NCI-H82 (cell line): ENCODE data around the gene OCA2.
"Not testable (repeated sequence)": the region's sequence is repeated elsewhere in the genome, so short reads cannot be mapped to it uniquely, and the experiment has no call there.

Source experiments
- DNase-seq: peaks from one replicate; lab custom pipeline; 2025; lab: John Stamatoyannopoulos, UW

The OCA2 gene

DNA sequence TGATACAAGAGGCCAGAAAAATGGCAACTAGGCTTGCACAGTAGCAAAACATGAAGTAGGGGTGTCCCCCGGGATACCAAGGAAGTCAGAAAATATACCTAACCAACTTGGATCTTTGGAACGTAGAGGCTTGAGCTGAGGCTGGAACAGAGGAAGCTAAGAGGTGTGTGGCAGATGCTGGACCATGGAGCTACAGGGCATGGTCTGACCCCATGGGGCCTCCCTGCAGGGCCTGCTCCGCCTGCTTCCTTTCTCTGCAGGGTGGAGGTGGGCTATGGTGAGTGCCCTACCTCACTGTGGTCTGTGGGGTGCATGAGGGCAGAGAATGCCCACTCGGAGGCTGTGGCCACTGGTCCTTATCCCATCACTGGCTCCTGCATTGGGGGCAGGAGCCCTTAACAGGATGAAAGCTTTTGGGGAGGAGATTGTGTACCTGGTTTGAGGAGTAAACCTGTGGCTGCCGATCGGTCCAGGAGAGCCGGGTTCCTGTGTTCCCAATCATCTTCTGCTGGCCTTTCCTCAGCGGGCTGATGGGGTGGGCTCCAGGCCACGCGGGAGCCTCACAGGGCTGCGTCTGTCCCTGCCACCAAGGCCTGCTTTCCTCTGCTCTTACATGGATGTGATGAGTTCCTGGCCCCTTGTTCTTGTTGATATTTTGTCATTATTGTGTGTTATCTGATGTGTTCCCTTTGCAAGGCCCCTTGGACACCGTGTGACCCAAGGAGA is 96.8 kb downstream of the OCA2 start:
- DNase-seq: no peak

DNA sequence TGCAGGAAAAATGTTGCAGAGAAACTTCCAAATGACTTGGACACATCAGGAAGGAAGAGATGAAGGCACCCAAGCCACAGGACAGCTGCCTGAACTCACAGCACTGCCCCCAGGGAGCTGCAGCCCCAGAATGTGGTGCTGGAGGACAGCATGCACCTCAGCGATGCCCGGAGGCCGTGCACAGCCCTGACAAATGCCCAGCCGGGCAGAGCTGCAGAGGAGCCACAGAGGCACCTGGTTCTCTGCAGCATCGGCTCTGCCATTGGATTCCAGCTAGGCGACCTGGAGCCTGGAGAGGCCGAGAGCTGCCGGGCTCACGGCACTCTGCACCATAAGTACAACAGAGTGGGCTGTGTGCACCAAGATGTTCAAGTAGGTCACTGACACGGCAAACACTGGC is 97.5 kb downstream of the OCA2 start:
- DNase-seq: no peak

DNA sequence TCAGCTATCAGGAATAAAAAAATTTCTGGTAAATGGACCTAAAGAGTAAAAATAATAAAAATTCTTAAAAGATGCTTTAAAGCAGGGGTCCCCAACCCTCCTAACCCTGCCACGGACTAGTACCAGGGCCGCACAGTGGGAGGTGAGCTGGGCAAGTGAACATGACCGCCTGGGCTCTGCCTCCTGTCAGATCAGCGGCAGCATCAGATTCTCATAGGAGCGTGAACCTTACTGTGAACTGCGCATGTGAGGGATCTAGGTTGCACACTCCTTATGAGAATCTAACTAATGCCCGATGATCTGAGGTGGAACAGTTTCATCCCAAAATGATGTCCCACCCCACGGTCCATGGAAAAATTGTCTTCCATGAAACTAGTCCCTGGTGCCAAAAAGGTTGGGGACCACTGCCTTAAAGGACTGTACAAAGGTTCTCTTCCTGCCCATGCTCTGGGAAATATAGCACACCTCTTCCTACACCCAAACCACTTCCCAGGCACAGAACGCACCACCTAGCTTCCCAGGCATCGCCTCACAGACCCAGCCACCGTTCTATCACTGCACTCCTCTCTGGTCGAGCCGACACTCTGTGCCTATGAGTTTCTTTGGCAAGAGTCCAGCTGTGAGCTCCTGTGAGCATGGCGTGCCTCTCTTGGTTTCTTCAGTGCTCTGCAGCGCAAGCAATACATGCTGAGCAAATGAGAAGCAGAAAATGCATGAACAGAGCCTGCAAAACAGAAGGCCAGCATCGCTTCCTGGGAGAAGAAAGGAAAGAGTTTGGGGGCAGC is 104.9 kb downstream of the OCA2 start:
- DNase-seq: peak; percentile 5

DNA sequence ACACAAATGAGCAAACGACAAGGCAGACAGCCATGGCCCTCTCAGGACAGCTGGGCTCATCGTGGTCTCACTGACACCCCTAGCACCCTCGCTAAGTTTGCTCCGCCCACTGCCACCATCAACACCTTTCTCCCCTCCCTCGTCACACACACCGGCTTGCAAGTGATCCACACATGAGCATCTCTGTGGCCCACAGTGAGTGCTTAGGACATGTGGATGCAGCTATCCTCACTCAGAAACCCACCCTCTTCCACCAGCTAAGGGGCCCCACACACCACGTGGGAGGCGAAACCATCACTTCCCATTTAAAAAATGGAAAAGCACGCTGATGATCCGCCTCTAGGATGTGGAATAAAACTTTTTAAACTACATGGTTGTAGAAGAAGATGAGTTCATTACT is 105.6 kb downstream of the OCA2 start:
- DNase-seq: no peak

DNA sequence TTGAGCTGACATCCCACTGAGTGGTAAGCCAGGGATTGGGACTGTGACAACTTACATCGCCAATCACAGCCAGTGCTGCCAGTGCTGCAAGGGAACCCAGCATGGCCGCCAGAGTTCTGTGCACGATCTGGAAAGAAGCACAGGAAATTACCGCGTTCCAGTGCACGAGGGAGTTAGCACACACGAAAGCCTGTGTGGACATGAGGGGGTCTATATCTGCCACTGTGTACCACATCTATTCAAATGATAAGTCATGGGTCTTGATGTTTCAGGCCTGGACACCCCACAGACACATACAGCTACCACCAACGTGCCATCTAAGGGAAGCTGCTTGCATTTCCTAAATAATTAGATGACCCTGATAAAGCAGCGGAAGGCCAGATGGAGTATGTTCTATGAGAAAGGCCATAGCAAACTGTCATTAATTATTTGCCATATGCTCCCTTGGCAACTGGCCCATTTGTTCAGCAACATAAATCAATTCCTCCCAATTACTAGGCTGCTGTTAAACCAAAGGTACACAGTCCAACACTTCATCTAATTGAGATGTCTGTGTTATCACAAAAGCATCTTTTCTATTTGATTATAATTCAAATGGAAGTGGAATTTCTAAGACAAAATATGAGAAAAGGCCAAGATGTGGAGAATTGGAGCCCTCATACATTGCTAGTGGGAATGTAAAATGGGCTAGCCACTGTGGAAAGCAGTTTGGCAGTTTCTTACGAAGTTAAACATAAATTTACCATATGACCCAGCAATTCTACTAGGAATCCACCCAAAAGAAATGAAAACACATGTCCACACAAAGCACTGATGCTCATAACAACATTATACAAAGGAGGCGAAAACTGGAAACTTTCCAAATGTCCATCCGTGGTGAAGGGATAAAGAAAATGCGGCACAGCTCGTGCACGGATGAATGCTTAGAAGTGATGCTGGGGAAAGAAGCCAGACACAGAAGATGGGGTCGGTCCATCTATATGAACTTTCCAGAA is 108.3 kb downstream of the OCA2 start:
- peak; percentile 94 for DNase-seq

DNA sequence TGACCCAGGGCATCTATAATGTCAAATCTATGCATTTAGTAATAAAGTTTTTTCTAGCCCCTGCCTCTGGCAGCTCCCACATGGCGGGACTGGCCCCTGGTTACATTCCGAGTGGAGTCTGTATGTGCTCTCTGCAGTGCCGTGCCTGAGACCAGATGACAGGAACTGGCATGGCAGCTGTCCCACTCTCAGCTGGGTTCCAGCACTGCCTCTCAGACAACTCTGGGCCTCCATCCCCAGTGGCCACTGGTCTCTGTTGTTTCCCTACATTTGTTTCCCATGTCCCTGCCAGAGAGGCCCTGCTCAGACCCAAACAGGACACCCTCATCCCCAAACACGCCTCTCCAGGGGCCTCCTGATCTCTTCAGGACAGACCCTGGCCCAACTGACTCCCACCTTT is 109.3 kb downstream of the OCA2 start:
- no peak for DNase-seq

DNA sequence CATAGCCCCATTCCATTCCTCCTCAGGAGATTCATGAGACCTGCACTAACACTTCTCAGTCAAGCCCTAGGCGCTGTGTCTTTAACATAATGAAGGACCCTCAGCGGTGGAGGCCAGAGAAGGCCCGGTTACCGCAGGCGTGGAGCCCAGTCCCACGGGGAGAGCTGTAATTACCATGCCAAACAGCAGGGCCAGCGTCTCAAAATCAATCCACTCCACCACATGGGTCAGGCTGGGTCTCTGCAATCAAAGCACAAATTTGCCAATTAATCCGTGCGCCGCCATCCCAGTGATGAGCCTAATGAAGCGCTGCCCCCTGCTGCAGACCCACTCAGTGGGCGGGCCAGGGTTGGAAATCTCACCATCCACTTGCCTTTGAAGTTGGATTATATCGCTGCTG is 109.7 kb downstream of the OCA2 start:
- no peak for DNase-seq

DNA sequence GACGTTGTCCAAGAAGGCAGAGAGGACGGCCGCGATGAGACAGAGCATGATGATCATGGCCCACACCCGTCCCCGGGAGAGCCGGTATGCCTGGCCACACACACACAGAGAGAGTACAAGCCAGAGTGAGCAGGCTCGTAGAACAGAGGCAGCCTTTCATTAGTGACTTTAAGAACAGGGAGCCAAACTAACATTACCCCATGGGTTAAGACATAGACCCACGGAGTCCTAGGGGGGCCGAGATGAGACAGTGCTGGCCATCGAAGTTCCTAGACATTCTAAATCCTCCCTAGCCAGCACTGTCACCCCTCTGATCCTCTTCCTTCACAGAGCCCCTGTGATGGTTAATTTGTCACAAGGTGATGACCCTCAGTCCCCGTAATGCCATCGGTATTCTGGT is 114.0 kb downstream of the OCA2 start:
- no peak for DNase-seq

DNA sequence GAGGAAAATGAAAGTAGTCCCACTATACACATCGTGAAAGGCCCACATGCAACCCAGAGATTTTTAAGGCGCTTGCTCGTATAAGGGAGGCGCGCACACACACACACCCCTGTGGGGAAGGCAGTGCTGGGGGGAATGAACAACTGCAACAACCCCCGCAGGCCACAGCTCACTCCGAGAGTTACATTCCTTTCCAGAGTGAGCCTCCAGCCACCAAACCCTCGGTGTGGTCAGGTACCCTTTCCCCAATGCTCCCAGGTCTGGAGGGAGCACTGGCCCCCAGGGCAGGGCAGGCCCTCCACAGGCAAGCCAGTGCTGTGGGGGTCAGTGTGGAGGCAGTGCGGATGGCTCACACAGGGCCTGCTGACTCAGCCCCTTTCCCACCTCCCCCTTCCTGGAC is 115.6 kb downstream of the OCA2 start:
- DNase-seq: no peak

DNA sequence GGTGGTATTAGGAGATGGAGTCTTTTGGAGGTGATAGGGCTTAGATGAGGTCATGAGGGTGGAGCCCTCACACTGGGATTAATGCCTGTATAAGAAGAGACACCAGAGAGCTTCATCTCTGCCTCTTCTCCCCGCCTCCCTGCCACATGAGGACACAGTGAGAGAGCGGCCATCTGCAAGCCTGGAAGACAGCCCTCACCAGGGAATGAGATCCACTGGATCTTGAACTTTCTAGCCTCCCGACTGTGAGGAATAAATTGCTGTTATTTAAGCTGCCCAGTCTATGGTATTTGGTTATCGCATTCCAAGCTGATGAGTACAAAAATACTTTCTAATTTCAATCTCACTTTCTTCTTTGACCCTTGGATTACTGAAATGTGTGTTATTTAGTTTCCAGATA is 121.4 kb downstream of the OCA2 start:
- DNase-seq: peak; percentile 30

DNA sequence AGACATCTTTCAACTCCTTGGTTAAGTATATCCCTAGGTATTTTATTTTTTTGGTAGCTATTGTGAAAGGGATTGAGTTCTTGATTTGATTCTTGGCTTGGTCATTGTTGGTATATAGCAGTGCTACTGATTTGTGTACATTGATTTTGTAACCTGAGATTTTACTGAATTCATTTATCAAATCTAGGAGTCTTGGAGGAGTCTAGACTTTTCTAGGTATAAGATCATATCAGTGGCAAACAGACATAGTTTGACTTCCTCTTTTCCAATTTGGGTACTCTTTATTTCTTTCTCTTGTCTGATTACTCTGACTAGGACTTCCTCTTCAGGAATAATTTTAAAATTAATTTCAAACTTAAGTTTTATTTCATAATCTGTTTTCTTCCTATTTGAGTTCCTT is 125.2 kb downstream of the OCA2 start:
- DNase-seq: no peak

DNA sequence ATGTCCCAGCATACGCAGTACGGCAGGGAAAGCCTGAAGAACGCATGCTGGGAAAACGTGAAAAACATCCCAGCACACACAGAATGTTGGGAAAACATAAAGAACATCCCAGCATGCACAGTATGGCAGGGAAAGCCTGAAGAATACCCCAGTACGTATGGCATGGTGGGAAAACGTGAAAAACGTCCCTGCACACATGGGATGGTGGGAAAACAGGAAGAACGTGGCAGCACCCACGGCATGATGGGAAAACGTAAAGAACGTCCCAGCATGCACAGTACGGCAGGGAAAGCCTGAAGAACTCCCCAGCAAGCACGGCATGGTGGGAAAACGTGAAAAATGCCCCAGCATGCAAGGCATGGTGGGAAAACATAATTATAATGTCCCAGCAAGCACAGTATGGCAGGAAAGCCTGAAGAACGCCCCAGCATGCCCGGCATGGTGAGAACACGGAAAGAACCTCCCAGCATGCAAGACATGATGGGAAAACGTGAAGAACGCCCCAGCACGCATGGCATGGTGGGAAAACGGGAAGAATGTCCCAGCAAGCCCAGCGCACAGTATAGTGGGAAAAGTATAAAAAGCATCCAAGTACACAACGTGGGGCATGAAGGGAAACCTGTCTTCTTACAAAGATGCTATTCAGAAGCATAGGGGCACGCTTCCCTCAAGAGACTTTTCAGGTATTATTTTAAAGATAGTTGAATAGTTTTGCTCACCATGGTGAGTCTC is 128.3 kb downstream of the OCA2 start:
- no peak for DNase-seq

DNA sequence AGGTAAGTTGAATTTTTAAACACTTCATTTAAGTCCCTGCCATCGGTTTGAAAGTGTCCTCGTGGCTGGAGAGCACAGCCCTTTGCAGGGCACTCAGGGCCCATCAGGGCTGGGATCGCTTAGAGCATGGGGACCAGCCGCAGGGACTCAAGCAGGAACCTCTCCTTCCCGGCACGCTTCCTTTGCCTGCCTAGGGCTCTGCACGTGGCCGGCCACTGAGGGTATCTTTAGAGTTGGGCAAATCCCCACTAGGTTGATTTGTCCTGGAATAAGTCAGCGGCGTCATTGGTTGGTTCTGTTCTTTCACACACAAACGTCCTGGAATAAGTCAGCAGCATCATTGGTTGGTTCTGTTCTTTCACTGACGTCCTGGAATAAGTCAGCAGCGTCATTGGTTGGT is 131.6 kb downstream of the OCA2 start:
- no peak for DNase-seq

DNA sequence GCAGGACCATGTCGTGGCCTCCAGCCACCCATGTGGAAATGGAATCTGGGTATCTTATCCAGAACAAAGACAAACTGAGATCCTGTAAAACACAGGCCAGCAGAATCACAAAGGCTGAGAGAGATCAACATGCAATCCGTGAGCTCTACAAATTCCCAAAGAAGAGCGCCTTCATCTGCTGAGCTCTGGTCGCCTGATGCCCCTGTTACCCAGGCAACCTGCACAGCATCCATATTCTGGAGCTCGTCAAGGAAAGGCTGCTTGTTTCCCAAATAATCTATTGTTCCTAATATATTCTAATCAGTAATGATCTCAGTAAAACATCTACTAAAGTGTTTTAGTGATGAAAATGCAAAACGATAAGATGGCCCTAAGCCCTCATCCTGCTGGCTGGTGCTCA is 133.6 kb downstream of the OCA2 start:
- DNase-seq: no peak

DNA sequence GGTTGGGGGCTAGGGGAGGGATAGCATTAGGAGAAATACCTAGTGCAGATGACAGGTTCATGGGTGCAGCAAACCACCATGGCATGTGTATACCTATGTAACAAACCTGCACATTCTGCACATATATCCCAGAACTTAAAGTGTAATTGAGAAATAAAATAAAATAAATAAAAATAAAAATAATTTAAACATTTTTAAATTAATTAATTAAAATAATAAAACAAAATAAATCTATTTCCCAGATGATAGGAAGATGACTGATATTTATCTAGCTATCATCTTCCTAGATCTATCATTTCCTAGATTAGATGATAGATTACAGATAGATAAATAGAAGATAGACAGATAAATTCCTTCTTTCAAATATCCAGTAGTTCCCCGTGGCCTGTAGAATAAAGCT is 137.3 kb downstream of the OCA2 start:
- no peak for DNase-seq

DNA sequence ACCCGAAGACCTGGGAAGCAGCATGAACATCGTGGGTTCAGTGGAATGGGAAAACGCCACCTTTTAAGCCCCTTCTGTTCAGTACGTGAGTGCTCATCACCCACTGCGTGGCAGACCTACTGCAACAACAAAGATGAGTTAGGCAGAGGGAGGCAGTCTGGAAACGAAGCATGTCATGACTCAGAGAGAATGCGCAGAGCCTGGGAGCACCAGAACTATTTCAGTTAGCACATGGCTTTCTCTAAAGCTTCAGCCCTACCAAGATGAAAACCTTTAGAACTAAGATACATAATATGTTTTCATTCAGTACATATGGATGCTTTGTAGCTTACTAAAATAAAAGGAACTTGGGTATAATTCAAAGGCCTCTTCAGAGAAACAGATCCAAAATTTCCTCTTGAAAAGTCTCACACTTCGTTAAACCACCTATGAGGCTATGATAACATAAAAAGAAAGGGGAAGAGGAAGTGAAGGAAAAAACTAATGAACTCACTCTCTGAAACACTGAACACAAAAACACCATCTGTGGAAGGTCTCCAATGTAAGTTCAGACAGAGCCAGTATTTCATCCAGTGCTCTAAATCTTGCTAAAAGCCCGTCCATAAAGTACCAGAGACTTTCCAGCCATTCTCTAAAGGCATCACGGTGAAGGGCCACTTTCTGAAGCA is 140.1 kb downstream of the OCA2 start:
- peak; percentile 1 for DNase-seq

DNA sequence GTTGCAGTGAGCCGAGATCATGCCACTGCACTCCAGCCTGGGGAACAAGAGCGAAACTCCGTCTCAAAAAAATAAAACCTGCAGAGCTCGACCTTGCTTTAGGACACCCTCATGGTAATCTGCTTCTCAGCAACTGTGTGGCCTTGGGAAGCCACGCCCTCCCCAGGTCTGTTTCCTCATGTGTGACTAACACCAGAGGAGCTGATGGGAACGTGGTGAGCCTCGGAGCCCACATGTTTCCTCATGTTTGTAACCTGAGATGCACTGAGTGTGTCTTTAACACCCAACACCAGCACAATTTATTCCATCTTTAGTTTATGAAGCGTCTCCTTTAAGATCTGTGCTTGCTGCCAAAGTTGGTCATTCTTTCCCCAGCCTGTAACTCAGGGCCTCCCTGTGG is 142.8 kb downstream of the OCA2 start:
- DNase-seq: peak; percentile 46

DNA sequence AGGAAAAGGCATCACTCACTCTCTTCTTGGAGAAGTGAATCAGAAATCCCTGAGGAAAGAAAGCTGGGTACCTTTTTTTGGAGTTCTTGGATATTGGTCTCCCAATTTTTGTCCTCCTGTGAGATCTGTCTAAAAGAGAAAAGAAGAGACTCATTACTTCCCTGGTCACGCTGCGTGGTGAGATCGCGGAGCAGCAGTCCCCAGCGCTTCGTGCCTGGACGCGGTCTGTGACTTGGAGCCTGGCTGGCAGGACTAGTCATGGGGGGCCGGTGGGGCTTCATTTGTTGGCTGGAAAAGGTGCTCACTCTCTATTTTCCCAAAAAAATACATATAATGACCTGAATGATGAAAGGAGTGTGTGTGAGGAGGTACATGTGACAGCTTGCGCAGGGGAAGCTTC is 144.0 kb downstream of the OCA2 start:
- no peak for DNase-seq

DNA sequence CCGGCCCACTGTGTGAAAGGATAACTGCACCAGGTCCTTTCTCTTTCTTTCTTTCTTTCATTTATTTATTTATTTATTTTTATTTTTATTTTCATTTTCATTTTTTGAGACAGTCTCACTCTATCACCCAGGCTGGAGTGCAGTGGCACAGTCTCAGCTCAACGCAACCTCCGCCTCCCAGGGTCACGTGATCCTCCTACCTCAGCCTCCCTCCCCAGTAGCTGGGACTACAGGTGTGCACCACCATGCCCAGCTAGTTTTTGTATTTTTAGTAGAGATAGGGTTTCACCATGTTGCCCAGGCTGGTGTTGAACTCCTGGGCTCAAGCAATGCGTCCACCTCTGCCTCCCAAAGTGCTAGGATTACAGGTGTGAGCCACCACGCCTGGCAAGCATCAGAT is 146.5 kb downstream of the OCA2 start:
- not testable (repeated sequence) for DNase-seq

DNA sequence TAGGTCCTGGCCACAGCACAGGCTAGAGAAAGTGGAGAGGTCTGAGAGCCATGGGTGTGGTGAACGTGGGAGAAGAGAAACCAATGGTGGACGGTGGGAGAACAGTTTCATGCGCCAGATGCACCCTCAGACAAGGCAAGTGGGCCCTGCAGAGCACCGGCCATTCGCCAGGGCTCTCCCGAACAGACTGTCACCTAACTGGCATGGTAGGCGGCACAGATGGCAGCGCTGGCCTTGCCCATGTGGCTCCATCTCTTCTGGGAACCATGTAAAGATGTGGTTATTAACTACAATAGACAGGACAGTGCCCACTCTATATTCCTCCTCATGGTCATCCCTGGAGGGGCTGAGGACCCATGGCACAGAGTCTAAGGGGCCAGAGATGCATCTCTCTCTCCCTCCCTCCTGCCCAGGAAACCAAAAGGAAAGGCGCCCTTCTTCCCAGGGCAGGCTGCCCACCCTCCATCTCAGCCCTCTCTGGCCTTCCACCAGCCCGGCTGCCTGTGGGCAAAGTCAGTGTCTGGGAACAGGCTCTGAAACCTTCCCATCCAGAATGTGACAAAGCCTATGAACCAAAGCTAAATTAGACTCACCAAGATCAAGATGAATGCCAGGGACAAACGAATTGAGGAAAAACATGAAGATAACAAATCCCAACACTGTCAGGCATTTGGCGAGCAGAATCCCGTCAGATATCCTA is 147.8 kb downstream of the OCA2 start:
- DNase-seq: no peak

DNA sequence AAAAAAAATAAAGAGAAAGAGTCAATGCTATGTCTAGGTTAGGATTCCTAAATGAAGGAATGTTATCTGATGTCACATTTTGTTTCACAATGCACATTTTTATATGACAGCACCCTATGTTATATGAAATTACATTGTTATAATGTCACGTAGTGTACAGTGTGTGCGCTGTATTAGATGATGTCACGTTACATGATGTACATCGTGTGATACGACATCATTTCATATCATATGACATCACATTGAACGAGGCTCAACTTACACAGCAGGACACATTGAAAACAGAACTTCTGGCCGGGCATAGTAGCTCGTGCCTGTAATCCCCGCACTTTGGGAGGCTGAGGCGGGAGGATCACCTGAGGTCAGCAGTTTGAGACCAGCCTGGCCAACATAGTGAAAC is 150.0 kb downstream of the OCA2 start:
- DNase-seq: no peak
